Ectodermal cell (in vitro differentiated cells): ENCODE data around the gene STAC.

ENCODE experiments used
- H3K27ac ChIP-seq: 2 replicates; pipeline ENCODE4 v1.7.0; 2013; ENCODE audit warnings: mild to moderate bottlenecking, low read depth, low read length; ENCODE audit not compliant: insufficient read depth, poor library complexity, severe bottlenecking
- H3K27me3 ChIP-seq: 2 replicates; pipeline ENCODE4 v1.7.0; 2013; ENCODE audit warnings: mild to moderate bottlenecking, low read length; ENCODE audit not compliant: insufficient read depth, control insufficient read depth, poor library complexity, severe bottlenecking
- H3K36me3 ChIP-seq: one replicate; pipeline ENCODE4 v1.7.0; 2013; ENCODE audit warnings: low read length; ENCODE audit not compliant: control insufficient read depth, insufficient read depth
- H3K4me1 ChIP-seq: one replicate; pipeline ENCODE4 v1.7.0; 2013; ENCODE audit warnings: low read length; ENCODE audit not compliant: control insufficient read depth, insufficient read depth
- H3K4me3 ChIP-seq: 2 replicates; pipeline ENCODE4 v1.7.0; 2013; ENCODE audit warnings: low read depth, low read length, control low read depth; ENCODE audit not compliant: insufficient read depth
- H3K9me3 ChIP-seq: 2 replicates; pipeline ENCODE4 v1.7.0; 2013; ENCODE audit warnings: mild to moderate bottlenecking, low read length, moderate library complexity; ENCODE audit not compliant: control insufficient read depth
- WGBS, 2 experiments: methylation state at CpG; one replicate each; pipeline ENCODE4 v1.1.7; 2013; ENCODE audit warnings: missing lambda C conversion rate in 2 of 2; 5-methylcytosine and 5-hydroxymethylcytosine counted together

Gene STAC

DNA sequence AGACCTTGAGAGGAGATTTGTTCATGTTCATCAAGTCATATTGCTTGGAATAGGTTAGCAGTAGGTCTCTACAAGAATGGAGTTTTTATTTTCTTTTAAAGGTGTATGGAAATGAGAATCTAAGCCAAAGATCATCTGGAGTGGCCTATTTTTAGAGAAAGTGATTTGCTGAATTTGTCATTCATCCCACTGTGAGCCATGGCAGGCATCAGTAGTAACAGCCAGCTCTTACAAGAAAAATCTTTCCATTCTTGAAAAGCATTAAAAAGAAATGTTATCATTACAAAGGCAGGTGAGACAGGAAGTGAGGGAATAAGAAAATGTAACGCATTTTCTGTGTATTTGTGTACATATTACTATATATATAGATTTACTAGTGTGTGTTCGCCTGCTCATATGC, 29.6 kb downstream of the STAC start:
- no peaks in the 10 kb centered on the region for H3K9me3 ChIP-seq
- H3K4me1 ChIP-seq: no peaks in the 10 kb centered on the region
- no peaks in the 10 kb centered on the region for H3K36me3 ChIP-seq
- H3K4me3 ChIP-seq: no peak overlapping the region
- 92 to 100% methylated on average over 1 to 2 of the region's 2 CpGs for WGBS, 2 experiments
- H3K27ac ChIP-seq: no peak overlapping the region
- no peaks in the 10 kb centered on the region for H3K27me3 ChIP-seq

DNA sequence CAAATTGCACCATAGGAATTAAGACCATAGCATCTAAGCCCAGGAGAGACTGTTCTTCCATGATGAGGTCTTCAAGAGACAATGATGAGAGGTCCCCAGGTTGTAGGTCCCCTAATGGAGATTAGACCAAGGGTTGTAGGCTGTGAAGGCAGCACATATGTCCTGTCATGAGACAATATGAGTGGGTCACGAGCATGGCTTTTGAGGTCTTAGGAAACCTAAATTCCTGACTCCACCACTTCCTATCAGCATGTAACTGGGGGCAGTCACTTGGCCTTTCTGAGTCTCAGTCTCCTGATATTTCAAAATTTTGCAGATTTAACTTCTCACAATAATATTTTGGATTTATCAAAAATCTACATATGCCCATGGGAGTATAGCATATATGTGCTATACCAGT, 31.3 kb downstream of the STAC start:
- Histone ChIP-seq H3K4me1 (no peaks in the 10 kb centered on the region), H3K4me3 (no peak overlapping the region), H3K36me3 (peaks cover 3% of the 10 kb centered on the region), H3K27ac (no peak overlapping the region), H3K9me3 (no peaks in the 10 kb centered on the region), H3K27me3 (no peaks in the 10 kb centered on the region)
- WGBS, 2 experiments: 96 to 100% methylated on average over 1 of the region's 1 CpG

DNA sequence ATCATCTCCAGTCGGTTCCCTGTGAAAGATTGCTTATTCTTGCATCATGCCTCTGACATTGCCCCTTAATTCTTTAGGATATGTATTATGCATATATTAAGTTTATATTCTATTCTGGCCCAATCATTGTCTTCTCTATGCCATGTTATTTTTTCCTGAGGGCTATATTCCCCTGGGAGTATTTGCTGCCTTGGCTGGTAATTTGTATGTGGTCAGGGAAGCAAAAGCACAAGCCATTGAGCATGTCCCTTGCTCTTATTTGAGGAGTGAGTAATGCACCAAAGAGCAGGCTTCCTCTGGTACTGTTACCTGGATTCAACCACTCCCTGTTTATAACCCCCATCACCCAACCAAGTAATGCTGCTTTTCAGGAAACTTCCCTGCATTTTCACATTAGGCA, 36.3 kb downstream of the STAC start:
- Histone ChIP-seq H3K4me3 (no peak overlapping the region), H3K9me3 (no peaks in the 10 kb centered on the region), H3K27ac (no peak overlapping the region), H3K27me3 (no peaks in the 10 kb centered on the region), H3K36me3 (peaks cover 3% of the 10 kb centered on the region), H3K4me1 (no peaks in the 10 kb centered on the region)
- 17 to 57% methylated on average over 1 of the region's 1 CpG for WGBS, 2 experiments

DNA sequence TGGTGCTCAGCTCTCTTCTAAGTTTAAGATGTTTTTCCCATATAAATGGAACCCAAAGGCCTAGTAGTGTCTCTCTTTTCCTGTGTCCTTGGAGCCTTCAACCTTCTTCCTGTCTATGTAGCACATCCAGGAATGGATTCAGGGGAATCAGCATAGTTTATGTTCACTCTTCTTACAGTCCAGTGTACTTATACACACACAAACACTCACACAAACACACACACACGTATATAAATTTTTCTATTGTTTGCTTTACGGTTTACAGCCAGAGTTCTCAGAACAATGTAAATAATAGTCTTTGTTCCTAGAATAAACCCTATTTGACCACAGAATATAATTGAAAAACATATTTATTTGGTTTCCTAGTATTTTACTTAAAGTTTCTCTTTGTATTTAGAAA, 36.9 kb downstream of the STAC start:
- Histone ChIP-seq H3K9me3 (no peaks in the 10 kb centered on the region), H3K27me3 (no peaks in the 10 kb centered on the region), H3K4me1 (no peaks in the 10 kb centered on the region), H3K36me3 (peaks cover 3% of the 10 kb centered on the region), H3K27ac (no peak overlapping the region), H3K4me3 (no peak overlapping the region)
- 96 to 100% methylated on average over 2 of the region's 2 CpGs for whole genome bisulfite sequencing, 2 experiments

DNA sequence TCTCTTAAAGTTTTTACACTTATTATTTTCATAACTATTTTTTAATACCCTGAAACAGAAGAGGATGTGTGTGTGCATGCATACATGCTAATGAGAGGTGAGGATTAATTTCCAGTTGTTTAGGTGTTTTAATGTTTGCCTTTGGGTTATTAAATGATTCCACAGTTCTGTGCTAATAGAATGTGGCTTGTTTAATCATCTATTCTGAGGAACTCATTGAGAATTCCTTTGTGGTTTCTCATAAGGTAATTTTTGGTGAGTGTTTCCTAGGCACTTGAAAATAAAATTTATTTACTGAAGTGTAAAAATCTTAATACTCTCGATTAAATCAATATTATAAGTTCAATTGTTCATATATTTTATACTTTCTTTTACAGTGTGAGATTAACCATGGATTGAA, 38.0 kb downstream of the STAC start:
- Histone ChIP-seq H3K4me1 (no peaks in the 10 kb centered on the region), H3K36me3 (peaks cover 3% of the 10 kb centered on the region), H3K9me3 (no peaks in the 10 kb centered on the region), H3K27ac (no peak overlapping the region), H3K27me3 (no peaks in the 10 kb centered on the region), H3K4me3 (no peak overlapping the region)
- no CpG with 5 or more reads among the region's 1 CpG for WGBS, 2 experiments

DNA sequence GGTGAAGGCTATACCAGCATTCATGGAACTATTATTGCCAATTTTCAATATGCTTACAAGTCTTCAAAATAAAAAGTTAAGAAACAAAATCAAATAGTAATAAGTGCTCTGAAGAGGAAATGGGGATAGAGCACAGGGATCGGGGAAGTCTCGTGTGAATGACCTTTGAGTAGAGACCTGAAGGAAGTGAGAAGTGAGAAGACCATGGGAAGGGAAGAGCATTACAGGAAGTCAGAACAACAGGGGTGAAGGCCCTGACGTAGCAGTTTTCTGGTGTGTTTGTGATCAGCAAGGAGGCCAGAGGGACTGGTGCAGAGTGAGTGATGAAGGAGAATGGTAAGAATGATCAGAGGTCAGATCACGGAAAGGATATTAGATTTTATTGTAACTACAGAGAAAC, 48.1 kb downstream of the STAC start:
- WGBS, 2 experiments: 93% methylated on average over 4 of the region's 4 CpGs

DNA sequence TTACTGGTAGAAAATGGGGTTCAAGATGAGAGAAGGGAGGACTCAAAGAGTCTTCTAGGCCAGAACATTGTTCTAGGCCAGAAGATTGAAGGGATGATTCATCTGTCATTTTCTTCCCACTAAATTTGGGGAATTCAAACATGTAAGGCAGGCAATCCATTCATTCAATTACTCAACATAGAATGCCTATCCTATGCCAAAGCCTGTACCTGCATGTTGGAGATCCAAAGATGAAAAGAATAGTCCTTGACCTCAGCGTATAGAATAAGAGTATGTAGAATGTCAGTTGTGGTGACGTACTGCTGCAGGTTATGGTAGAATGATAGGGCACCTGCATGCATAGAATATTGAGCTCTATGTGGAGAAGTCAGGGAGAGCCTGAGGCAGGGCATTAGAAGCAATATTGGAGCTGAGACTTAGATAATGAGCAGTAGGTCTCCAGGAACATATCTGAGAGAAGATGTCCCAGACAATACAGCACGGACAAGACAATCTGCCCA, 49.7 kb downstream of the STAC start:
- WGBS, 2 experiments: 92 to 95% methylated on average over 3 of the region's 3 CpGs
- H3K9me3 ChIP-seq: no peaks in the 10 kb centered on the region

More for the DNA sequence above, 48.1 kb downstream of the STAC start:
- Histone ChIP-seq H3K27ac (no peak overlapping the region), H3K4me1 (no peaks in the 10 kb centered on the region), H3K4me3 (no peak overlapping the region), H3K27me3 (no peaks in the 10 kb centered on the region), H3K36me3 (no peaks in the 10 kb centered on the region), H3K9me3 (no peaks in the 10 kb centered on the region)

DNA sequence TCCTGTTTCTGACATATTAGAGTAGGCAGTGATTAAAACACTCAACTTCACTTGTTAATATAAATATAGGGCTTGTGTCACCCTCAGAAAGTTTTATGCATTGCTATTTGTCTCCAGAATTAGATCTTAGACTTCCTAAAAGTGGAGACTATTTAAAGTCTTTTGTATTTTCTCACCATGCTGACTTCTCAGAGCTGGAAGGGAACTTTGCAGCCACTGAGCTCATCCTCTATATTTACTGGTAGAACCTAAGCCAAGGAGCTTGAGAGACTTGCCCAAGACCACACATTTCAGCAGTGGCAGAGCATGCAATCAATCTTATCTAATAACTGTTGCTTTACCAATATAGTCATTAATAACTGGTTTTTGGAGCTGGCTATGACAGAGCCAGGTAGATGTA, 53.2 kb downstream of the STAC start:
- Histone ChIP-seq H3K4me3 (no peak overlapping the region), H3K4me1 (no peaks in the 10 kb centered on the region)

More for the DNA sequence above, 49.7 kb downstream of the STAC start:
- H3K4me1 ChIP-seq: no peaks in the 10 kb centered on the region
- H3K4me3 ChIP-seq: no peak overlapping the region
- H3K36me3 ChIP-seq: no peaks in the 10 kb centered on the region
- H3K27me3 ChIP-seq: no peaks in the 10 kb centered on the region
- H3K27ac ChIP-seq: no peak overlapping the region

DNA sequence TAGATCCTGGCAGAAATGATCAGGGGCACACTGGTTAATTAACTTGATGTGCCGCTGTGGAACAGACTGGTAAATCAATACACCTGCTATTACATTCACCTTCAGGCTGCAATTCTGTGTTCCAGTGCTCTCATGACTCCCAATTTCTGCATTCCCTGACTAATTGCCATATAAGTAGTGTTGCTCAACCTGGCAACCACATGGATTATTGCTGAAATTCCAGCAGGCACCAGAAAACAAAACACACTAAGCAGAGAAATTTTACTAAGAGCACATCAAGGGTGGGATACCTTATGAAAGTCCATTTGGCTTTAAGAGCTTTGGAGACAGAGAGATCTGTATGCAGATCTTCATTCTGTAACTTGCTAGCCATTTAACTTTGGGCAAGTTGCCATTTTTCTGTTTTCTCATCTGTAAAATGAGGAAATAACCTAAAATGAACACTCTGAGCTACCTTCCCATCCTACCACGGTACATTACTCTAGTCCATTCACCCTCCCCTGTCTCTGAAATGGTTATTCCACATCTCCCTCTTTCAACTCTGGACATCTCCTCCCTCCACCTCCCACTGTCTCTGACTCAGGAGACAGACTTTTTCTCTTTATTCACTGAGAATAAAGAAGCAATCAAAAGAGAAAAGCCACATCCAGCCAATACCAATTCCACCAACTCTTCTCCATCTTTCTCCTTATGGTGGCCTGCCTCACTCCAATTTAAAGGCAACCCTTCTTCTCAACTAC, 54.6 kb downstream of the STAC start:
- WGBS, 2 experiments: 94 to 95% methylated on average over 2 of the region's 2 CpGs
- no peak overlapping the region for H3K4me3 ChIP-seq

More for the DNA sequence above, 53.2 kb downstream of the STAC start:
- no peaks in the 10 kb centered on the region for H3K9me3 ChIP-seq
- no peaks in the 10 kb centered on the region for H3K27me3 ChIP-seq
- H3K27ac ChIP-seq: no peak overlapping the region
- H3K36me3 ChIP-seq: no peaks in the 10 kb centered on the region

DNA sequence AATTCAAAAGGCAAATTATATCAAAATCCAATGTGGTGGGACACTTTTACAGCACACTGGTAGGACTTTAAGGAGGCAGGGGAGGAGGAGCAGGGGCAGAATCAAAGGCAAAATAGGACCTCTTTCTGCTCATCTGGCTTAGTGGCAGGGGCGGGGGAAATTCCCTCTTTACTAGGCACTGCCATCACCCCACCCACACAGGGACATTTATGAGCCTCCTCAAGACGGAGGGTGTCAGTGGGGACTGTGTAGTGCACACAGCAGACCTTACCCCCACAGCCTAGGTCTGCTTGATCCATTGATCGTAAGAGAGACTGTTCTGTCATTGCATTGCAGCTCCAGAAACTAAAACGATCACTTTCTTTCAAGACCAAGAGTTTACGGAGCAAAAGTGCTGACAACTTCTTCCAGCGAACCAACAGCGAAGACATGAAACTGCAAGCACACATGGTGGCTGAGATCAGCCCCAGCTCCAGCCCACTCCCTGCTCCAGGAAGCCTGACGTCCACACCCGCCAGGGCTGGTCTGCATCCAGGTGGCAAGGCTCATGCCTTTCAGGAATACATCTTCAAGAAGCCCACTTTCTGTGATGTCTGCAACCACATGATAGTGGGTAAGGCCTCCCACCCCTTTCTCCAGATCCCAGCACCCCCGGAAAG, 62.9 kb downstream of the STAC start:
- WGBS, 2 experiments: 78 to 87% methylated on average over 9 to 10 of the region's 10 CpGs
- no peaks in the 10 kb centered on the region for H3K4me1 ChIP-seq
- H3K27ac ChIP-seq: no peak overlapping the region
- H3K9me3 ChIP-seq: no peaks in the 10 kb centered on the region
- no peaks in the 10 kb centered on the region for H3K27me3 ChIP-seq
- H3K36me3 ChIP-seq: no peaks in the 10 kb centered on the region
- H3K4me3 ChIP-seq: no peak overlapping the region

More for the DNA sequence above, 54.6 kb downstream of the STAC start:
- H3K9me3 ChIP-seq: no peaks in the 10 kb centered on the region
- H3K36me3 ChIP-seq: no peaks in the 10 kb centered on the region
- H3K4me1 ChIP-seq: no peaks in the 10 kb centered on the region
- H3K27me3 ChIP-seq: no peaks in the 10 kb centered on the region
- no peak overlapping the region for H3K27ac ChIP-seq
